K562 (cell line): ENCODE measurements around the gene FAM174C. TPM values are rescaled to one million over a fixed set of nuclear protein-coding genes. Genes with fewer than 3 reads are reported as not detected.

Source experiments
- FIP1L1 ChIP-seq: fragments of 200-400 bp; formaldehyde crosslinking; IDR thresholded peaks from 2 replicates; pipeline ENCODE4 v1.6.1; 2018; ENCODE audit warnings: mild to moderate bottlenecking, low read depth, low read length; ENCODE audit not compliant: poor library complexity, severe bottlenecking
- FOSL1 ChIP-seq: fragments of 200-800 bp; sonication (Bioruptor generic); conservative IDR thresholded peaks from 2 replicates; pipeline ENCODE4 v1.6.1; 2016; ENCODE audit warnings: missing genetic modification characterization, missing compliant biosample characterization
- JUND ChIP-seq, 2 experiments: IDR thresholded peaks; 2 replicates in 1 of 2; 3 replicates in 1 of 2; pipeline ENCODE4 v1.6.1; 2011; ENCODE audit warnings: borderline replicate concordance in 2 of 2, low read depth in 2 of 2, low read length in 2 of 2, improper control_type of control experiment in 1 of 2, missing biosample characterization in 1 of 2, missing genetic modification characterization in 1 of 2, missing genetic modification reagents in 1 of 2
- KLF6 ChIP-seq: fragments of 250-450 bp; sonication (Bioruptor Pico); IDR thresholded peaks from 2 replicates; pipeline ENCODE4 v1.4.0; 2020; ENCODE audit warnings: mild to moderate bottlenecking, moderate library complexity, borderline replicate concordance
- SMAD3 ChIP-seq: fragments of 450-650 bp; formaldehyde crosslinking; conservative IDR thresholded peaks from 2 replicates; pipeline ENCODE4 v1.4.0; 2020; ENCODE audit warnings: mild to moderate bottlenecking
- TBL1XR1 ChIP-seq, 2 experiments: IDR thresholded peaks; 2 replicates each; pipeline ENCODE4 v1.6.1; 2012; ENCODE audit warnings: improper control_type of control experiment in 2 of 2, low read length in 2 of 2, mild to moderate bottlenecking in 1 of 2
- ZKSCAN3 ChIP-seq: fragments of 250-450 bp; sonication (Bioruptor Pico); IDR thresholded peaks from 2 replicates; pipeline ENCODE4 v1.4.0; 2020
- polyA plus RNA-seq, 8 experiments: library from polyadenylated mRNA; depleted of rRNA in 4 of 8; stranded (reverse) in 5 of 8; unstranded in 3 of 8; fragments of >200 nt; fragmentation: Nextera tagmentation in 2 of 8; fragmentation: Illumina TruSeq in 1 of 8; extraction: Ambion mirVana in 2 of 8; extraction: Trizol in 1 of 8; gene quantifications; 2 replicates each; pipeline versions ENCODE4 v1.2.1 to v1.2.3, GENCODE V29; 2011 to 2014; ENCODE audit warnings: inconsistent platforms in 1 of 8, missing spikeins in 1 of 8
- total RNA-seq, 7 experiments: library from RNA; depleted of rRNA in 6 of 7; stranded (reverse); fragments of >200 nt in 6 of 7; fragmentation: Illumina TruSeq in 2 of 7; extraction: Trizol in 2 of 7; gene quantifications; 2 replicates each; pipeline versions ENCODE4 v1.2.1 to v1.2.3, GENCODE V29; 2011 to 2021; ENCODE audit warnings: low replicate concordance in 1 of 7
- TF ChIP-seq, protein P1 (sequence below): sonication (generic); formaldehyde crosslinking; IDR thresholded peaks from 2 replicates; pipeline ENCODE4 v1.8.1; 2023; ENCODE audit warnings: mild to moderate bottlenecking, missing genetic modification reagents, moderate library complexity
- TF ChIP-seq, protein P2 (sequence below), 2 experiments: fragments of 450-650 bp in 1 of 2; sonication (generic) in 1 of 2; formaldehyde crosslinking in 1 of 2; IDR thresholded peaks in 1 of 2; conservative IDR thresholded peaks in 1 of 2; 2 replicates each; pipeline versions ENCODE4 v1.6.1 to v1.8.1; 2016 to 2023; ENCODE audit warnings: mild to moderate bottlenecking in 2 of 2, moderate library complexity in 2 of 2, inconsistent platforms in 1 of 2, missing genetic modification reagents in 1 of 2
- TF ChIP-seq, protein P3 (sequence below), 2 experiments: fragments of 450-650 bp; IDR thresholded peaks; 2 replicates each; pipeline ENCODE4 v1.6.1; 2018; ENCODE audit warnings: mild to moderate bottlenecking in 2 of 2, low read depth in 1 of 2; ENCODE audit not compliant: partially characterized antibody in 2 of 2

Gene FAM174C
- total and polyA plus RNA-seq, 9 of the 15 experiments (the other 6 are each of a cell fraction or from before 2014, with no cell fraction given): 0.66 to 89.6 (median 20.3) TPM

DNA sequence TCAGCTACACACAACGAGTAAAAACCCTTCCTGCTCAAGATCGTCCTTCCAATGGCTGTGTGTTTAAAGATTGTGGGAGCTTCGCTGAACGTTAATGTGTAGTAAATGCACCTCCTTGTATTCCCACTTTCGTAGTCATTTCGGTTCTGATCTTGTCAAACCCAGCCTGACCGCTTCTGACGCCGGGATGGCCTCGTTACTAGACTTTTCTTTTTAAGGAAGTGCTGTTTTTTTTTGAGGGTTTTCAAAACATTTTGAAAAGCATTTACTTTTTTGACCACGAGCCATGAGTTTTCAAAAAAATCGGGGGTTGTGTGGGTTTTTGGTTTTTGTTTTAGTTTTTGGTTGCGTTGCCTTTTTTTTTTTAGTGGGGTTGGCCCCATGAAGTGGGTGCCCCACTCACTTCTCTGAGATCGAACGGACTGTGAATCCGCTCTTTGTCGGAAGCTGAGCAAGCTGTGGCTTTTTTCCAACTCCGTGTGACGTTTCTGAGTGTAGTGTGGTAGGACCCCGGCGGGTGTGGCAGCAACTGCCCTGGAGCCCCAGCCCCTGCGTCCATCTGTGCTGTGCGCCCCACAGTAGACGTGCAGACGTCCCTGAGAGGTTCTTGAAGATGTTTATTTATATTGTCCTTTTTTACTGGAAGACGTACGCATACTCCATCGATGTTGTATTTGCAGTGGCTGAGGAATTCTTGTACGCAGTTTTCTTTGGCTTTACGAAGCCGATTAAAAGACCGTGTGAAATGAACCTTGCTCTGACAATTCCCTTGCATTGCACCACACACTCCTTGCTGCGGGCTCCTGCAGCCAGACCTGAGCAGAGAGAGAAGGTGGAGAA is 2.7 kb upstream of the FAM174C start (continued):
- no peak for TF ChIP-seq JUND (IDR thresholded peaks at IDR 0.05; ENCODE audit: borderline replicate concordance, low read depth, low read length)
- 0 out of 3 replicates have a peak, but pooled peaks have one; percentile 14 for TF ChIP-seq JUND (tag; IDR thresholded peaks at IDR 0.05; ENCODE audit: borderline replicate concordance, low read depth, low read length)
- TF ChIP-seq ZKSCAN3 (CRISPR knock-in tag): no peak
- no peak for TF ChIP-seq SMAD3 (CRISPR knock-in tag)
- no peak for TF ChIP-seq KLF6
- TF ChIP-seq TBL1XR1 (IDR thresholded peaks at IDR 0.05; ENCODE audit: low read length in 2 of 2): peak; percentile 28 to 49; a peak in 1 of 4 replicates
- TF ChIP-seq, protein P1, sequence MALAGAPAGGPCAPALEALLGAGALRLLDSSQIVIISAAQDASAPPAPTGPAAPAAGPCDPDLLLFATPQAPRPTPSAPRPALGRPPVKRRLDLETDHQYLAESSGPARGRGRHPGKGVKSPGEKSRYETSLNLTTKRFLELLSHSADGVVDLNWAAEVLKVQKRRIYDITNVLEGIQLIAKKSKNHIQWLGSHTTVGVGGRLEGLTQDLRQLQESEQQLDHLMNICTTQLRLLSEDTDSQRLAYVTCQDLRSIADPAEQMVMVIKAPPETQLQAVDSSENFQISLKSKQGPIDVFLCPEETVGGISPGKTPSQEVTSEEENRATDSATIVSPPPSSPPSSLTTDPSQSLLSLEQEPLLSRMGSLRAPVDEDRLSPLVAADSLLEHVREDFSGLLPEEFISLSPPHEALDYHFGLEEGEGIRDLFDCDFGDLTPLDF (CRISPR knock-in tag): no peak
- no peak for TF ChIP-seq FIP1L1
- TF ChIP-seq FOSL1 (tag): peak; percentile 7; the same call in 1 of the 2 replicates
- TF ChIP-seq, protein P2, sequence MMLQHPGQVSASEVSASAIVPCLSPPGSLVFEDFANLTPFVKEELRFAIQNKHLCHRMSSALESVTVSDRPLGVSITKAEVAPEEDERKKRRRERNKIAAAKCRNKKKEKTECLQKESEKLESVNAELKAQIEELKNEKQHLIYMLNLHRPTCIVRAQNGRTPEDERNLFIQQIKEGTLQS (IDR thresholded peaks at IDR 0.05): no peak
- TF ChIP-seq, protein P2 (CRISPR knock-in tag; conservative IDR thresholded peaks at IDR 0.05): no peak
- TF ChIP-seq, protein P3, sequence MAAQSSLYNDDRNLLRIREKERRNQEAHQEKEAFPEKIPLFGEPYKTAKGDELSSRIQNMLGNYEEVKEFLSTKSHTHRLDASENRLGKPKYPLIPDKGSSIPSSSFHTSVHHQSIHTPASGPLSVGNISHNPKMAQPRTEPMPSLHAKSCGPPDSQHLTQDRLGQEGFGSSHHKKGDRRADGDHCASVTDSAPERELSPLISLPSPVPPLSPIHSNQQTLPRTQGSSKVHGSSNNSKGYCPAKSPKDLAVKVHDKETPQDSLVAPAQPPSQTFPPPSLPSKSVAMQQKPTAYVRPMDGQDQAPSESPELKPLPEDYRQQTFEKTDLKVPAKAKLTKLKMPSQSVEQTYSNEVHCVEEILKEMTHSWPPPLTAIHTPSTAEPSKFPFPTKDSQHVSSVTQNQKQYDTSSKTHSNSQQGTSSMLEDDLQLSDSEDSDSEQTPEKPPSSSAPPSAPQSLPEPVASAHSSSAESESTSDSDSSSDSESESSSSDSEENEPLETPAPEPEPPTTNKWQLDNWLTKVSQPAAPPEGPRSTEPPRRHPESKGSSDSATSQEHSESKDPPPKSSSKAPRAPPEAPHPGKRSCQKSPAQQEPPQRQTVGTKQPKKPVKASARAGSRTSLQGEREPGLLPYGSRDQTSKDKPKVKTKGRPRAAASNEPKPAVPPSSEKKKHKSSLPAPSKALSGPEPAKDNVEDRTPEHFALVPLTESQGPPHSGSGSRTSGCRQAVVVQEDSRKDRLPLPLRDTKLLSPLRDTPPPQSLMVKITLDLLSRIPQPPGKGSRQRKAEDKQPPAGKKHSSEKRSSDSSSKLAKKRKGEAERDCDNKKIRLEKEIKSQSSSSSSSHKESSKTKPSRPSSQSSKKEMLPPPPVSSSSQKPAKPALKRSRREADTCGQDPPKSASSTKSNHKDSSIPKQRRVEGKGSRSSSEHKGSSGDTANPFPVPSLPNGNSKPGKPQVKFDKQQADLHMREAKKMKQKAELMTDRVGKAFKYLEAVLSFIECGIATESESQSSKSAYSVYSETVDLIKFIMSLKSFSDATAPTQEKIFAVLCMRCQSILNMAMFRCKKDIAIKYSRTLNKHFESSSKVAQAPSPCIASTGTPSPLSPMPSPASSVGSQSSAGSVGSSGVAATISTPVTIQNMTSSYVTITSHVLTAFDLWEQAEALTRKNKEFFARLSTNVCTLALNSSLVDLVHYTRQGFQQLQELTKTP (IDR thresholded peaks at IDR 0.05; ENCODE audit: low read depth in 1 of 2, partially characterized antibody in 2 of 2): peak in 1 of 2 experiments; percentile 21
